Measurements from ENCODE around the gene SLC22A1. TPM values are rescaled to one million over a fixed set of nuclear protein-coding genes. Genes with fewer than 3 reads are reported as not detected.

The SLC22A1 gene
- total RNA-seq, 1 experiment from 2014 or later, result 0.39 TPM

DNA sequence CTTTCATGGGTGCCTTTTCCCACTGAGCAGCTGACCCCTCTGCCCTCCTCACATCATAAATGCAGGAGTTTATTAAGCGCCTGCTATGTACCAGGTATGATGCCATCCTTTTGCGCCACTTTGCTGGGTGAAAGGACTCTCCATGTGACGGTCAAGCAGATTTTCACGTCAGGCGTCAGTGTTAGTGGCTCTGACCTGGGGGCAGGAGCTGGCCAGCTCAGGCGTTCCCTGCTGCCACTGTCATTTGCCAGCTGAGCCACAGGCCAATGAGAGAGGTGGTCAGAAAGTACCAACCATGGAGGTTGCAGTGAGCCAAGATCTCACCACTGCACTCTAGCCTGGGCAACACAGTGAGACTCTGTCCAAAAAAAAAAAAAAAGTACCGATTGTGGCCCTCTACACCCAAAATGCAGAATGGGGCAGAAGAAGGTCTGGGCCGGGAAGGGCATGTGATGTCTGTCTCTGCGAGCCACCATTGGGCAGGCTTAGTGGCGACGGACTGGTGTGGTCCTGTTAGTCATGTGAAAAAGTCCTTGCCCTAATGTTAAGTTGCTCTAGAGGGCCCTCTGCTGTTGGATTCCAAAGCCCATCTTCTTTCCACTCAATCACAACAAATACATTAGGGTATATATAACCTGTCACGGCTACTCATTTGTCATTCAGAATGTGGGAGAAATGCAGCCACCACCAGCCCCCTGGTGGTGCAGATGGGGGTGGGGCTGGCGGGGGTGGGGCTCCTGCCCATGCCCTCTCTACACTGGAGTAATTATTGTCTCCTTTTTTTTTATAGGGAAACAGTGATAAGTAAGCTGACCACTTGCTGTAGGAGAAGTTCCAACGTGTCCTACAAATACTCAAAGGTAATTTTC lies 18.4 kb upstream of the SLC22A1 start:
- Histone ChIP-seq H3K79me2 (ENCODE audit: insufficient read depth, low read length) (no peaks in the 10 kb centered on the region), H3K79me1 (ENCODE audit: insufficient read depth, low read depth, low read length, poor library complexity, severe bottlenecking) (no peaks in the 10 kb centered on the region), H2BK5ac (ENCODE audit: insufficient read length, low read length) (no peak overlapping the region), H4K8ac (replicated peaks; ENCODE audit: insufficient read length, low read depth, low read length) (no peak overlapping the region), H3K9ac (ENCODE audit: extremely low read depth, insufficient read length, low read length) (no peak overlapping the region), H3K23me2 (ENCODE audit: insufficient read length, low read depth, low read length, poor library complexity, severe bottlenecking) (no peaks in the 10 kb centered on the region), H2BK12ac (ENCODE audit: insufficient read length, low read depth, low read length) (no peak overlapping the region), H2AFZ (ENCODE audit: low read length) (no peak overlapping the region), H2BK120ac (ENCODE audit: low read depth, low read length, poor library complexity, severe bottlenecking) (no peak overlapping the region), H2BK20ac (ENCODE audit: low read depth, low read length, poor library complexity, severe bottlenecking) (no peak overlapping the region), H4K91ac (ENCODE audit: insufficient read length, low read depth, low read length) (no peak overlapping the region), H3K14ac (ENCODE audit: insufficient read depth, low read length) (no peak overlapping the region), H4K20me1 (ENCODE audit: control insufficient read depth, insufficient read depth, insufficient read length) (no peaks in the 10 kb centered on the region), H3K23ac (ENCODE audit: insufficient read length, low read depth, low read length) (no peak overlapping the region), H3K9me3 (ENCODE audit: control insufficient read depth, low read depth, low read length) (no peaks in the 10 kb centered on the region), H3K56ac (ENCODE audit: insufficient read length, low read depth, low read length) (no peak overlapping the region), H3K4ac (ENCODE audit: low read depth, low read length) (no peak overlapping the region), H4K5ac (ENCODE audit: insufficient read length, low read depth, low read length) (no peak overlapping the region), H3T11ph (ENCODE audit: low read length) (no peak overlapping the region), H2BK15ac (ENCODE audit: low read depth, low read length) (no peak overlapping the region), H3K27me3 (ENCODE audit: insufficient read depth, low read length) (no peaks in the 10 kb centered on the region), H3K4me2 (ENCODE audit: insufficient read depth, insufficient read length, low read length) (no peak overlapping the region), H3K27ac (ENCODE audit: insufficient read length, low read depth, low read length) (no peak overlapping the region), H3K4me1 (ENCODE audit: insufficient read depth, low read length) (no peaks in the 10 kb centered on the region), H3K18ac (ENCODE audit: insufficient read length, low read depth, low read length) (no peak overlapping the region), H2AK5ac (ENCODE audit: insufficient read length, low read length) (no peak overlapping the region)
- peak overlapping the region in 1 of 3 experiments; percentile 34; a peak in 1 of 7 replicates for H3K27ac Mint-ChIP-seq
- no CpG with 5 or more reads among the region's 14 CpGs for WGBS (ENCODE audit: extremely low coverage, insufficient read length, low lambda C conversion rate)
- H3K4me1 Mint-ChIP-seq, result no peaks in the 10 kb centered on the region
- DNase-seq, result peak; percentile 66
- H3K9me3 Mint-ChIP-seq, result no peaks in the 10 kb centered on the region
- no peaks in the 10 kb centered on the region for H3K27me3 Mint-ChIP-seq (ENCODE audit: low read depth)
- peaks cover 41 to 67% (median 43%) of the 10 kb centered on the region in 3 experiments; a peak in 6 of 7 replicates for H3K36me3 Mint-ChIP-seq (ENCODE audit: insufficient read depth in 1 of 3, low read depth in 3 of 3)
- TF ChIP-seq CTCF (conservative IDR thresholded peaks at IDR 0.05), result peak; percentile 70
- no peak overlapping the region for H3K4me3 Mint-ChIP-seq

Data from H9 (cell line).